BLaER1 (cell line): ENCODE measurements around the gene GPR161.

ENCODE experiments used
- H3K27ac ChIP-seq: shearing (Covaris generic); formaldehyde crosslinking; 2 replicates; pipeline ENCODE4 v1.8.1; 2022
- H3K27me3 ChIP-seq: shearing (Covaris generic); formaldehyde crosslinking; 2 replicates; pipeline ENCODE4 v1.8.1; 2022
- H3K36me3 ChIP-seq: shearing (Covaris generic); formaldehyde crosslinking; 2 replicates; pipeline ENCODE4 v1.8.1; 2022
- H3K4me1 ChIP-seq: shearing (Covaris generic); formaldehyde crosslinking; 2 replicates; pipeline ENCODE4 v1.8.1; 2022
- H3K4me2 ChIP-seq: shearing (Covaris generic); formaldehyde crosslinking; 2 replicates; pipeline ENCODE4 v1.8.1; 2022
- H3K4me3 ChIP-seq: shearing (Covaris generic); formaldehyde crosslinking; 2 replicates; pipeline ENCODE4 v1.8.1; 2022
- H3K9ac ChIP-seq: shearing (Covaris generic); formaldehyde crosslinking; 2 replicates; pipeline ENCODE4 v1.8.1; 2022
- H3K9me3 ChIP-seq: shearing (Covaris generic); formaldehyde crosslinking; 2 replicates; pipeline ENCODE4 v1.8.1; 2022
- H4K20me1 ChIP-seq: shearing (Covaris generic); formaldehyde crosslinking; 2 replicates; pipeline ENCODE4 v1.8.1; 2022
- Cebpa-rat ChIP-seq: shearing (Covaris generic); IDR thresholded peaks from 2 replicates; pipeline ENCODE4 v1.8.1; 2022

GPR161 gene

DNA sequence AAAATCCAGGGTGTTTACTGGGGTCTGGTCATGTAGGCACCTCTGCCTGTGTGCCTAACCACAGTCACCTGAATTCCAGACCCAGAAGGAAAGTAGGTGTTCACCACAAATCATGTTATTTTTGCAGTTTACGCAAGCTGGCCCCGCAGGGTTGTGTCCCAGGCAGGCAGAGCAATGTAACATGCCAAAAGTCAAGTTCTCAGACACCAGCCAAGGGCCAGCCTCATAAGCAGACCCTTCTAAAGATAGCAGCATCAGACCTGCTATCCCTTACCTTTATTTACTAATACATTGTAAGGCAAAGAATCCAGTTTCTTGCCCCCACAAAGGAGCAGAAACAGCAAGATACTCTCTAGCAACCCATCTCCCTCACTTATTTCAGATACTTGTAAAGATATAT, 83.0 kb downstream of the GPR161 start:
- Histone ChIP-seq H3K4me3 (no peak overlapping the region), H3K4me1 (peaks cover 6% of the 10 kb centered on the region; the same call in 1 of the 2 replicates), H3K27me3 (no peaks in the 10 kb centered on the region), H3K9me3 (no peaks in the 10 kb centered on the region), H3K36me3 (peaks cover 22% of the 10 kb centered on the region; the same call in 1 of the 2 replicates), H3K27ac (no peak overlapping the region), H4K20me1 (no peaks in the 10 kb centered on the region), H3K4me2 (no peak overlapping the region), H3K9ac (no peak overlapping the region)
- TF ChIP-seq Cebpa-rat, result no peak

DNA sequence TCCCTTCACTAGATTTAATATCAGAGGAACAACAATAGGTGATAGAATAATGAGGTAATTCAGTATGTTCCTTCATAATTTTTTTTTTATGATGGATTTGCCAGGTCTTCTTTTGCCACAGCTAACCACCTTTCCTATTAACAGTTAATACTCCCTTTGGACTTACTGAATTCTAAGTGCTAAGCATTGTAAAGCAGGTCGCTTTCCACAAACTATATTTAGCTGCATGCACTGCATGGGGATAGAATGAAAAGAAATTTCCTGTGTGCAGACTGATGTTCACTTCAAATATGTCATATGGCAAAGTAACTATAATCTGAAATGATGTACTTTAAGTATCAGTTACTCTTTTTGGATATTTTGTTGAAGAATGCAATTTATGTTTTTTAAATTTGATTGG, 85.8 kb downstream of the GPR161 start:
- Histone ChIP-seq H3K9me3 (no peaks in the 10 kb centered on the region), H3K27me3 (no peaks in the 10 kb centered on the region), H3K4me3 (no peak overlapping the region), H3K27ac (no peak overlapping the region), H3K9ac (no peak overlapping the region), H4K20me1 (no peaks in the 10 kb centered on the region), H3K36me3 (peaks cover 21% of the 10 kb centered on the region; the same call in 1 of the 2 replicates), H3K4me2 (no peak overlapping the region), H3K4me1 (peaks cover 6% of the 10 kb centered on the region; the same call in 1 of the 2 replicates)
- TF ChIP-seq Cebpa-rat, result no peak

- no peak overlapping the region for H3K27ac ChIP-seq
- no peak overlapping the region for H3K4me3 ChIP-seq
- H3K9ac ChIP-seq, result no peak overlapping the region
- TF ChIP-seq Cebpa-rat, result no peak
- H4K20me1 ChIP-seq, result no peaks in the 10 kb centered on the region
- H3K4me2 ChIP-seq, result no peak overlapping the region
- no peaks in the 10 kb centered on the region for H3K9me3 ChIP-seq
- peaks cover 23% of the 10 kb centered on the region for H3K36me3 ChIP-seq
- H3K4me1 ChIP-seq, result peaks cover 6% of the 10 kb centered on the region; the same call in 1 of the 2 replicates
- no peaks in the 10 kb centered on the region for H3K27me3 ChIP-seq
These were observed 86.4 kb downstream of the GPR161 start for GRCh38 chr1:168050307-168050706.

- Histone ChIP-seq H3K9me3 (peaks cover 9% of the 10 kb centered on the region; the same call in 1 of the 2 replicates), H3K27ac (no peak overlapping the region), H3K27me3 (no peaks in the 10 kb centered on the region), H3K4me2 (no peak overlapping the region), H3K4me1 (no peaks in the 10 kb centered on the region), H3K36me3 (peaks cover 37% of the 10 kb centered on the region), H3K4me3 (no peak overlapping the region), H4K20me1 (no peaks in the 10 kb centered on the region), H3K9ac (no peak overlapping the region)
- TF ChIP-seq Cebpa-rat, result no peak
These were observed 91.4 kb downstream of the GPR161 start for GRCh38 chr1:168045311-168045710.

DNA sequence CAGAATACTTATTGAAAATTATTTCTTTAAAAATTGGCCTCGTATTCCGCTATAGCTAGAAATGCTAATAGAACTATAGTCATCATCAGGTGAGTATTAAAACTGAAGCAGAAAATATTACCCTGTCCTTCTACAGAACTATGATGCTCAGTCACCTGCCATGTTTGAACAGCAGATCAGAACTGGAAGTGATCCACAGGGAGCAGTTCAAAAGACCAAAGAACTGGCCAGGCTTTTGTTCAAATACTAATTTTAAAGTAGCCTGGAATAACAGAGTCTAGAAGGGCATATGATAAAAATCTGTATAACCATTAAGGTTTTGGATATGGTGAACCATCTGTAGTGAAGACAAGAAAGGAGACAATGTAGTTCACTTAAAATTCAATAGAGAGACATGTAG, 94.4 kb downstream of the GPR161 start:
- Histone ChIP-seq H3K36me3 (peaks cover 28% of the 10 kb centered on the region), H3K27ac (no peak overlapping the region), H3K27me3 (no peaks in the 10 kb centered on the region), H3K4me1 (no peaks in the 10 kb centered on the region), H3K4me2 (no peak overlapping the region), H4K20me1 (no peaks in the 10 kb centered on the region), H3K4me3 (no peak overlapping the region), H3K9me3 (peaks cover 9% of the 10 kb centered on the region; the same call in 1 of the 2 replicates), H3K9ac (no peak overlapping the region)
- TF ChIP-seq Cebpa-rat, result no peak

DNA sequence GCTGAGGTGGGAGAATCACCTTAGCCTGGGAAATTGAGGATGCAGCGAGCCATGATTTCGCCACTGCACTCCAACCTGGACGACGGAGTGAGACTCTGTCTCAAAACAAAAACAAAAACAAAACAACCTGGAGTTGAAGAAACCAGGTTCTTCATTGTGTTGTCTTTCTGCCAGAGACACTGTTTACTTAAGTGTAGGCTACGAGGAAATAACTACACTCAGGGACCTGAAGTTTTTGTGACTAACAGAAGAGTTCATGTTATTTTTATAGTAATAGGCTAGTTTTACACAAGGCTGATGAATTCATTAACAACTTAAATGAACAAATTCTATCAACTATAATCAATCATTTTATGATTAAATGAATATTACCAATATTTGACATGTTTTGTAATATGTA, 101.4 kb downstream of the GPR161 start:
- no peaks in the 10 kb centered on the region for H3K4me1 ChIP-seq
- H3K9me3 ChIP-seq, result no peaks in the 10 kb centered on the region
- no peak overlapping the region for H3K27ac ChIP-seq
- H4K20me1 ChIP-seq, result no peaks in the 10 kb centered on the region
- H3K36me3 ChIP-seq, result no peaks in the 10 kb centered on the region; the same call in 1 of the 2 replicates
- H3K4me2 ChIP-seq, result no peak overlapping the region
- H3K9ac ChIP-seq, result no peak overlapping the region
- no peak overlapping the region for H3K4me3 ChIP-seq
- H3K27me3 ChIP-seq, result no peaks in the 10 kb centered on the region
- no peak for TF ChIP-seq Cebpa-rat

GRCh38 chr1:168032029-168032428, 104.7 kb downstream of the GPR161 start:
- Histone ChIP-seq H3K36me3 (peaks cover 8% of the 10 kb centered on the region; the same call in 1 of the 2 replicates), H3K27me3 (no peaks in the 10 kb centered on the region), H3K9me3 (no peaks in the 10 kb centered on the region), H3K4me1 (no peaks in the 10 kb centered on the region), H4K20me1 (no peaks in the 10 kb centered on the region), H3K4me3 (no peak overlapping the region), H3K27ac (no peak overlapping the region), H3K4me2 (no peak overlapping the region), H3K9ac (no peak overlapping the region)
- no peak for TF ChIP-seq Cebpa-rat

DNA sequence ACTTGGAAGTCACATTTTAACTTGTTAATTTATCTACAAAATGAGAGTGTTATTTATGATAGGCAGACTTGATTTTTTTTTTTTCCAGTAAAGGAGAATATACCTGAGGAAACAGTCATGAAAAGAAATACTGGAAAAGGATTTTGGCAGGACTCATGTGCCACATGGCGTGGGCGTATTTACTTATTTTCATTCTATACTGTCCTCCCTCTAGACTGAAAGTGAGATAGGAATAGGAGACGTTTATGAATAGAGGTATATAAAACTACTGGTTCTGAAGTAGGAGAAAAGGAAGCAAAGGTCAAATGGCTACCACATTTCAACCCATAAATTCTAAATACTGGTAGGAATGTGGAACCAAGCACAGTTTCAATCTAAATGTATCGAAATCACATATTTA, 105.1 kb downstream of the GPR161 start:
- Histone ChIP-seq H3K36me3 (peaks cover 8% of the 10 kb centered on the region; the same call in 1 of the 2 replicates), H3K4me1 (no peaks in the 10 kb centered on the region), H3K4me3 (no peak overlapping the region), H3K4me2 (no peak overlapping the region), H3K9me3 (no peaks in the 10 kb centered on the region), H3K9ac (no peak overlapping the region), H4K20me1 (no peaks in the 10 kb centered on the region), H3K27ac (no peak overlapping the region), H3K27me3 (no peaks in the 10 kb centered on the region)
- TF ChIP-seq Cebpa-rat, result no peak

DNA sequence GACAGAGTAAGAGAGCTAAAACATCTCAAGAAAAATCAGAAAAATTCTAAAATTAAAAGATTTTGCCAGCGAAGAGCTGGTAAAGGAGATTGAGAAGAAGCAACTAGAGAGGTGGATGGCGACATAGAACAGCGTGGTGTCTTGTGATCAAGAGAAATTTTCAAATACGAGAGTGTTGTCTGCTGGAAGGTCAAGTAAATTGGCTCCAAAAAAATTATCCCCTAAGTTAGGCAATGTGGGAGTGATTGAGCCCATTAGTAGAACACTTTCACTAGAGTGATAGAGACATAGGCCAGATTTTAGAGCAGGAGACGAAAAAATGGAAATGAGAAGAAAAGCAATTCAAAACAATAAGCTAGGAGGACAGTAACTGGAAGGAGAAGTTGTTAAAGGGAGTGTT, 105.5 kb downstream of the GPR161 start:
- H3K36me3 ChIP-seq, result peaks cover 8% of the 10 kb centered on the region; the same call in 1 of the 2 replicates
- H3K4me3 ChIP-seq, result no peak overlapping the region
- H3K27ac ChIP-seq, result no peak overlapping the region
- no peak overlapping the region for H3K4me2 ChIP-seq
- no peaks in the 10 kb centered on the region for H4K20me1 ChIP-seq
- no peaks in the 10 kb centered on the region for H3K9me3 ChIP-seq
- H3K9ac ChIP-seq, result no peak overlapping the region
- no peak for TF ChIP-seq Cebpa-rat
- no peaks in the 10 kb centered on the region for H3K4me1 ChIP-seq
- H3K27me3 ChIP-seq, result no peaks in the 10 kb centered on the region
